Endothelial cell of umbilical vein (primary cell): Measurements from ENCODE around the gene SLC25A30. TPM values are rescaled to one million over a fixed set of nuclear protein-coding genes. Genes with fewer than 3 reads are reported as not detected.

ENCODE experiments used
- BruUV-seq: library from RNA; stranded (reverse); fragments of 400-500 nt; replicated peaks from 2 replicates; lab custom pipeline; 2021; lab: Mats Ljungman, UMichigan
- CTCF ChIA-PET: fragments of 300-600, 350-600 bp; sonication (Branson Sonifier 250); formaldehyde crosslinking; loops from one replicate; lab custom pipeline; 2021; ENCODE audit warnings: antibody characterized with exemption, inconsistent platforms; lab: Charles Lee
- POLR2A ChIA-PET: fragments of 300-600, 350-600 bp; sonication (Branson Sonifier 250); formaldehyde crosslinking; loops from one replicate; lab custom pipeline; 2021; ENCODE audit warnings: antibody characterized with exemption, inconsistent platforms; lab: Charles Lee
- DNase-seq: peaks from one replicate; pipeline ENCODE4 v3.0.0-alpha.2; 2011; ENCODE audit warnings: low read depth, low spot score
- FAIRE-seq: peaks from 2 replicates; lab custom pipeline; 2011; peaks lifted over from hg19 to GRCh38; lab: Jason Lieb, UNC
- H2AFZ ChIP-seq: 2 replicates; pipeline ENCODE4 v1.6.0; 2012; ENCODE audit warnings: low read depth, low read length, control low read depth, inconsistent platforms
- H3K27ac ChIP-seq: 2 replicates; pipeline ENCODE4 v1.5.1; 2011; ENCODE audit warnings: low read depth, mild to moderate bottlenecking, control low read depth, low read length, moderate library complexity; ENCODE audit not compliant: insufficient read depth
- H3K27me3 ChIP-seq, 2 experiments: 2 replicates each; pipeline versions ENCODE4 v1.6.0 to v1.6.1; 2011; ENCODE audit warnings: low read length in 2 of 2, mixed read lengths in 1 of 2; ENCODE audit not compliant: control insufficient read depth in 2 of 2, insufficient read depth in 2 of 2
- H3K36me3 ChIP-seq, 2 experiments: 2 replicates in 1 of 2; 3 replicates in 1 of 2; pipeline ENCODE4 v1.5.1; 2011; ENCODE audit warnings: low read length in 2 of 2, mild to moderate bottlenecking in 1 of 2, moderate library complexity in 1 of 2; ENCODE audit not compliant: control insufficient read depth in 2 of 2, insufficient read depth in 2 of 2; ENCODE audit errors: extremely low read depth in 1 of 2
- H3K4me1 ChIP-seq: 3 replicates; pipeline ENCODE4 v1.5.1; 2011; ENCODE audit warnings: mild to moderate bottlenecking, low read length; ENCODE audit not compliant: control insufficient read depth, insufficient read depth; ENCODE audit errors: extremely low read depth
- H3K4me2 ChIP-seq: 2 replicates; pipeline ENCODE4 v1.6.1; 2011; ENCODE audit warnings: low read length, control low read depth, mixed read lengths; ENCODE audit not compliant: insufficient read depth
- H3K4me3 ChIP-seq, 3 experiments: fragments of 200-600 bp in 1 of 3; sonication (generic), shearing (Covaris generic) in 1 of 3; replicated peaks in 1 of 3; 2 replicates each; pipeline ENCODE4 v1.5.1; 2011 to 2016; ENCODE audit warnings: control low read depth in 3 of 3, low read length in 3 of 3, mild to moderate bottlenecking in 2 of 3, inconsistent platforms in 1 of 3, low read depth in 1 of 3, moderate library complexity in 1 of 3; ENCODE audit not compliant: insufficient read depth in 1 of 3
- H3K79me2 ChIP-seq: 2 replicates; pipeline ENCODE4 v1.6.0; 2012; ENCODE audit warnings: low read length, inconsistent platforms; ENCODE audit not compliant: control insufficient read depth, insufficient read depth
- H3K9ac ChIP-seq: replicated peaks from 2 replicates; pipeline ENCODE3; 2011; ENCODE audit warnings: low read length, control low read depth; ENCODE audit not compliant: insufficient read depth; ENCODE audit errors: extremely low read depth
- H3K9me1 ChIP-seq: replicated peaks from 3 replicates; pipeline ENCODE4 v1.6.0; 2011; ENCODE audit warnings: mild to moderate bottlenecking, low read length; ENCODE audit not compliant: control insufficient read depth, insufficient read depth; ENCODE audit errors: extremely low read depth
- H3K9me3 ChIP-seq: replicated peaks from 2 replicates; pipeline ENCODE4 v1.5.1; 2012; ENCODE audit warnings: low read length, inconsistent platforms; ENCODE audit not compliant: control insufficient read depth, insufficient read depth
- H4K20me1 ChIP-seq: replicated peaks from 2 replicates; pipeline ENCODE3; 2011; ENCODE audit warnings: mild to moderate bottlenecking, low read length; ENCODE audit not compliant: control insufficient read depth, insufficient read depth; ENCODE audit errors: extremely low read depth
- CTCF ChIP-seq, 2 donors: IDR thresholded peaks; 1 replicate in 1 of 2; 2 replicates in 1 of 2; pipeline ENCODE4 v1.5.1; 2011; ENCODE audit warnings: low read length in 2 of 2, mild to moderate bottlenecking in 2 of 2, moderate library complexity in 2 of 2, control low read depth in 1 of 2, inconsistent platforms in 1 of 2, low read depth in 1 of 2; ENCODE audit not compliant: insufficient read depth in 1 of 2; ENCODE audit errors: extremely low read depth in 1 of 2
- EZH2 ChIP-seq: IDR thresholded peaks from 2 replicates; pipeline ENCODE4 v1.6.1; 2012; ENCODE audit warnings: borderline replicate concordance, low read depth, mild to moderate bottlenecking, moderate library complexity, low read length, inconsistent platforms; ENCODE audit not compliant: severe bottlenecking
- FOS ChIP-seq: IDR thresholded peaks from 2 replicates; pipeline ENCODE4 v1.6.1; 2011; ENCODE audit warnings: mild to moderate bottlenecking, low read length, moderate library complexity, borderline replicate concordance; ENCODE audit not compliant: insufficient read depth
- GATA2 ChIP-seq: IDR thresholded peaks from 2 replicates; pipeline ENCODE4 v1.7.0; 2011; ENCODE audit warnings: low read depth, mild to moderate bottlenecking, moderate library complexity, mixed read lengths, low read length; ENCODE audit not compliant: insufficient read length, insufficient read depth
- JUN ChIP-seq: IDR thresholded peaks from 2 replicates; pipeline ENCODE4 v1.6.1; 2011; ENCODE audit warnings: borderline replicate concordance, low read depth; ENCODE audit not compliant: insufficient read length, insufficient read depth
- MYC ChIP-seq: IDR thresholded peaks from one replicate; pipeline ENCODE4 v1.6.1; 2011; ENCODE audit warnings: mild to moderate bottlenecking, low read depth, low read length
- POLR2A ChIP-seq: IDR thresholded peaks from 2 replicates; pipeline ENCODE4 v1.6.1; 2012; ENCODE audit warnings: low read depth, mild to moderate bottlenecking, control low read depth, low read length
- POLR2AphosphoS5 ChIP-seq: IDR thresholded peaks from 2 replicates; pipeline ENCODE4 v1.6.1; 2012; ENCODE audit warnings: low read depth, mild to moderate bottlenecking, control low read depth, low read length, moderate library complexity; ENCODE audit not compliant: insufficient read depth
- dilution Hi-C: fragments of 300-500 bp; cut with MboI; formaldehyde crosslinking; loops from one replicate; pipeline ENCODE4 v1.15.0; 2019; ENCODE audit warnings: low sequenced_read_pairs; ENCODE audit not compliant: extremely low pct_ligation_motif_present
- intact Hi-C: fragments of 100-400 bp; cut with micrococcal nuclease; formaldehyde crosslinking; loops from one replicate; pipeline ENCODE4 v1.10.0; 2022
- polyA plus RNA-seq, 4 experiments: library from polyadenylated mRNA; depleted of rRNA in 3 of 4; stranded (reverse) in 3 of 4; unstranded in 1 of 4; fragments of >200 nt; gene quantifications; 2 replicates each; pipeline versions ENCODE4 v1.2.1 to v1.2.3, GENCODE V29; 2011 to 2012; ENCODE audit warnings: missing spikeins in 1 of 4
- total RNA-seq: library from RNA; stranded (reverse); gene quantifications from 2 replicates; pipeline ENCODE4 v1.2.3, GENCODE V29; 2021
- TF ChIP-seq, protein P1 (sequence below): IDR thresholded peaks from 2 replicates; pipeline ENCODE4 v1.6.1; 2011; ENCODE audit not compliant: insufficient read depth, insufficient read length

SLC25A30 gene
- total and polyA plus RNA-seq, 2 donors (not counting 3 experiments of a cell fraction or from before 2014, with no cell fraction given) = 13.3 to 27.0 TPM

GRCh38 chr13:45393941-45394570 is 24.1 kb downstream of the SLC25A30 start:
- CTCF ChIA-PET = interaction anchor here (0.6 to 6.2 kb wide), 24 partner anchors 10 to 352 kb away, joined by 3 to 98 read pairs (median 4); partner anchors contain the start of genes COG3 and SLC25A30
- dilution Hi-C loops (no loop called here), intact Hi-C loops (loop anchor here (1.0 kb wide), 2 partner anchors 23 to 347 kb away; no protein-coding TSS in a partner anchor)
- no peak overlapping the region for H3K9ac ChIP-seq
- DNase-seq = peak; percentile 55
- peak; percentile 4 for FAIRE-seq
- no peaks in the 10 kb centered on the region for H3K27me3 ChIP-seq
- H4K20me1 ChIP-seq = no peaks in the 10 kb centered on the region
- no peaks in the 10 kb centered on the region for H3K9me1 ChIP-seq
- H3K4me1 ChIP-seq = peaks cover 45% of the 10 kb centered on the region
- no peaks in the 10 kb centered on the region for H3K79me2 ChIP-seq
- TF ChIP-seq EZH2 (no peak), CTCF (IDR thresholded peaks at IDR 0.05; ENCODE audit: extremely low read depth in 1 of 2, insufficient read depth in 1 of 2, low read depth in 1 of 2, low read length in 2 of 2) (peak; percentile 31 to 73)
- H2AFZ ChIP-seq = no peak overlapping the region
- no peak overlapping the region for H3K4me3 ChIP-seq
- no TSS peak for BruUV-seq
- H3K4me2 ChIP-seq = no peak overlapping the region
- no peak overlapping the region for H3K27ac ChIP-seq
- H3K9me3 ChIP-seq = no peaks in the 10 kb centered on the region
- H3K36me3 ChIP-seq = peaks cover 5 to 9% of the 10 kb centered on the region in 2 experiments
- POLR2A ChIA-PET = interaction anchor here (0.9 kb wide), 1 partner anchor 54 kb away, joined by 4 read pairs; no protein-coding TSS in a partner anchor

DNA sequence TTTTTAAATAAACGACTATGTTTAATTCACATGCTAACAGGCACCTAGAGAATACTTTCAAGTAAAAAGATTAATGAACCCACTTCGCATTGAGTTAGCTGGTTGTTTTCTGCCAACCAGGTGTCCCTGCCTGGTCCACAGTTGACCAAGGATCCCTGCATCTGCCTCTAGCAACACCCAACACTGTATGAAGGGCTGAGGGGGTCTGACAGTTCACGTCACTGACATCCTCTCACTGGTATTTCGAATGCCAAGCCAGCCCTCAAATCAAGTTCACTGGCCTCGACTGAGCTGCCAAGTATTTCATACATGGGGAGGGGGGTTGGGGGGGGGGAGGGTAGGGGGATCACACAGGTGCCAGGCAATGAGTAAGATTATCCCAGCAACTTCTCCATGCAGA is 25.4 kb downstream of the SLC25A30 start:
- H3K27ac ChIP-seq = no peak overlapping the region
- H3K4me1 ChIP-seq = peaks cover 34% of the 10 kb centered on the region
- POLR2A ChIA-PET = interaction anchor here (0.8 kb wide), 1 partner anchor 48 kb away, joined by 6 read pairs; no protein-coding TSS in a partner anchor
- CTCF ChIA-PET = interaction anchor here (4.4 to 6.2 kb wide), 3 partner anchors 12 to 23 kb away, joined by 34 to 98 read pairs (median 35); partner anchors contain the start of gene SLC25A30
- no peaks in the 10 kb centered on the region for H3K79me2 ChIP-seq
- dilution Hi-C loops = no loop called here
- DNase-seq (no peak), FAIRE-seq (no peak)
- H3K9me3 ChIP-seq = no peaks in the 10 kb centered on the region
- no peaks in the 10 kb centered on the region for H3K27me3 ChIP-seq
- H4K20me1 ChIP-seq = no peaks in the 10 kb centered on the region
- intact Hi-C loops = no loop called here
- no TSS peak for BruUV-seq
- peaks cover 5 to 6% of the 10 kb centered on the region in 2 experiments for H3K36me3 ChIP-seq
- H3K4me2 ChIP-seq = no peak overlapping the region
- no peaks in the 10 kb centered on the region for H3K9me1 ChIP-seq
- H3K9ac ChIP-seq = no peak overlapping the region
- H2AFZ ChIP-seq = no peak overlapping the region
- no peak overlapping the region for H3K4me3 ChIP-seq
- TF ChIP-seq GATA2 = no peak
- TF ChIP-seq, protein P1, sequence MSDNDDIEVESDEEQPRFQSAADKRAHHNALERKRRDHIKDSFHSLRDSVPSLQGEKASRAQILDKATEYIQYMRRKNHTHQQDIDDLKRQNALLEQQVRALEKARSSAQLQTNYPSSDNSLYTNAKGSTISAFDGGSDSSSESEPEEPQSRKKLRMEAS = no peak
- TF ChIP-seq EZH2 = no peak
- no peak for TF ChIP-seq CTCF (IDR thresholded peaks at IDR 0.05; ENCODE audit: extremely low read depth in 1 of 2, insufficient read depth in 1 of 2, low read depth in 1 of 2, low read length in 2 of 2)
- TF ChIP-seq JUN = no peak
- no peak for TF ChIP-seq POLR2AphosphoS5
- no peak for TF ChIP-seq FOS
- no peak for TF ChIP-seq POLR2A
- no peak for TF ChIP-seq MYC
